Ovary (tissue), 9 donors: Measurements from ENCODE around the gene HSPB7. TPM values are rescaled to one million over a fixed set of nuclear protein-coding genes. Genes with fewer than 3 reads are reported as not detected.
A peak's percentile ranks its signal among the peaks of the same experiment; 100 is the strongest.
"Not testable (repeated sequence)": the region's sequence is repeated elsewhere in the genome, so short reads cannot be mapped to it uniquely, and the experiment has no call there.

Experiments
- DNase-seq, 5 donors: peaks; one replicate each; pipeline ENCODE4 v3.0.0-alpha.2; 2019 to 2020
- H3K27ac ChIP-seq, 2 donors: fragments of 200-600 bp; one replicate each; pipeline versions ENCODE4 v1.5.1 to v1.8.0; 2019 to 2022
- H3K27me3 ChIP-seq: fragments of 200-600 bp; one replicate; pipeline ENCODE4 v1.8.0; 2022
- H3K36me3 ChIP-seq: fragments of 200-600 bp; sonication (generic); one replicate; pipeline ENCODE4 v1.5.1; 2019
- H3K4me1 ChIP-seq: one replicate; pipeline ENCODE4 v1.8.1; 2013; ENCODE audit warnings: mild to moderate bottlenecking, moderate library complexity; ENCODE audit not compliant: insufficient read depth
- H3K4me3 ChIP-seq: fragments of 200-600 bp; sonication (generic); one replicate; pipeline ENCODE4 v1.5.1; 2017
- H3K9me3 ChIP-seq, 2 donors: fragments of 200-600 bp in 1 of 2; sonication (generic) in 1 of 2; one replicate each; pipeline versions ENCODE4 v1.5.1 to v1.8.1; 2013 to 2019; ENCODE audit warnings: mild to moderate bottlenecking in 1 of 2, moderate library complexity in 1 of 2
- EP300 ChIP-seq: sonication (generic); formaldehyde crosslinking; IDR thresholded peaks from one replicate; pipeline ENCODE4 v1.6.1; 2017; ENCODE audit warnings: antibody characterized with exemption
- POLR2A ChIP-seq: fragments of 450-650 bp; IDR thresholded peaks from one replicate; pipeline ENCODE4 v1.6.1; 2017; ENCODE audit warnings: antibody characterized with exemption, mild to moderate bottlenecking, moderate library complexity
- WGBS, 3 donors: extraction: QIAGEN DNeasy Blood & Tissue Kit in 1 of 3; methylation state at CpG; one replicate each; pipeline versions ENCODE4 v1.1.5 to v1.1.7; 2013 to 2017; 5-methylcytosine and 5-hydroxymethylcytosine counted together
- intact Hi-C, 4 donors: fragments of 100-400 bp; cut with DNase I; formaldehyde crosslinking; loops; one replicate each; pipeline versions ENCODE4 v1.11.0 to v1.15.1; 2022 to 2023
- polyA plus RNA-seq, 2 donors: library from polyadenylated mRNA; stranded (reverse); fragments of 200-250 nt in 1 of 2; fragments of 350-450 nt in 1 of 2; fragmentation: Illumina TruSeq in 1 of 2; extraction: RNeasy Lipid Tissue Mini Kit (QIAGEN cat#74804) in 1 of 2; gene quantifications; one replicate each; pipeline ENCODE4 v1.2.3, GENCODE V29; 2013 to 2014
- total RNA-seq, 7 donors: library from RNA; depleted of rRNA in 2 of 7; stranded (reverse); fragments of >200 nt in 2 of 7; fragmentation: NEBNext Ultra II Directional in 3 of 7; extraction: Animal tissue kit (Norgen Biotek cat#: 25700) in 3 of 7; gene quantifications; one replicate each; pipeline versions ENCODE4 v1.1.0 to v1.2.4, GENCODE V29; 2016 to 2023
- TF ChIP-seq, protein P1 (sequence below), 3 donors: fragments of 450-650 bp in 2 of 3; fragments of 200-600 bp in 1 of 3; IDR thresholded peaks; one replicate each; pipeline versions ENCODE4 v1.5.1 to v1.8.0; 2016 to 2022; ENCODE audit warnings: antibody characterized with exemption in 3 of 3, mild to moderate bottlenecking in 1 of 3
- donor health status: DM: no; HTN: no; CAD: no; lungs with moderate emphysema.
- donor health status: DM: no; HTN: no; CAD: no.
- donor health status: Bipolar disorder and iron deficiency.
- donor health status: DM: yes; HTN: yes; CAD: no.
- donor health status: DM: no; HTN: no; CAD: no.
- donor health status: DM: yes; HTN: yes; CAD: no.

HSPB7 gene
- total and polyA plus RNA-seq, 9 donors = 1.9 to 68.7 (median 30.9) TPM

DNA sequence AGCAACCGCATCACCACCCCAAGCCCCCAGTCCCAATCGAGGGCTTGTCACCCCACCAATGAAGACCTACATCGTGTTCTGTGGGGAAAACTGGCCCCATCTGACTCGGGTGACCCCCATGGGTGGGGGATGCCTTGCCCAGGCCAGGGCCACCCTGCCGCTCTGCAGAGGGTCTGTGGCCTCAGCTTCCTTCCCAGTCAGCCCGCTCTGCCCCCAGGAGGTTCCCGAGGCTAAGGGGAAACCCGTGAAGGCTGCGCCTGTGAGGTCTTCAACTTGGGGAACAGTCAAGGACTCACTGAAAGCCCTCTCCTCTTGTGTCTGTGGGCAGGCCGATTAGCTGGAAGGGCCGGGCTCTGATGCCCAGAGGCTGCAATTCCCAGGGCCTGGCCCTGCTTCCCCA is 11.8 kb downstream of the HSPB7 start:
- TF ChIP-seq POLR2A (no peak), EP300 (no peak)
- TF ChIP-seq, protein P1, sequence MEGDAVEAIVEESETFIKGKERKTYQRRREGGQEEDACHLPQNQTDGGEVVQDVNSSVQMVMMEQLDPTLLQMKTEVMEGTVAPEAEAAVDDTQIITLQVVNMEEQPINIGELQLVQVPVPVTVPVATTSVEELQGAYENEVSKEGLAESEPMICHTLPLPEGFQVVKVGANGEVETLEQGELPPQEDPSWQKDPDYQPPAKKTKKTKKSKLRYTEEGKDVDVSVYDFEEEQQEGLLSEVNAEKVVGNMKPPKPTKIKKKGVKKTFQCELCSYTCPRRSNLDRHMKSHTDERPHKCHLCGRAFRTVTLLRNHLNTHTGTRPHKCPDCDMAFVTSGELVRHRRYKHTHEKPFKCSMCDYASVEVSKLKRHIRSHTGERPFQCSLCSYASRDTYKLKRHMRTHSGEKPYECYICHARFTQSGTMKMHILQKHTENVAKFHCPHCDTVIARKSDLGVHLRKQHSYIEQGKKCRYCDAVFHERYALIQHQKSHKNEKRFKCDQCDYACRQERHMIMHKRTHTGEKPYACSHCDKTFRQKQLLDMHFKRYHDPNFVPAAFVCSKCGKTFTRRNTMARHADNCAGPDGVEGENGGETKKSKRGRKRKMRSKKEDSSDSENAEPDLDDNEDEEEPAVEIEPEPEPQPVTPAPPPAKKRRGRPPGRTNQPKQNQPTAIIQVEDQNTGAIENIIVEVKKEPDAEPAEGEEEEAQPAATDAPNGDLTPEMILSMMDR (IDR thresholded peaks at IDR 0.05) = no peak
- no peaks in the 10 kb centered on the region for H3K4me1 ChIP-seq
- no peak overlapping the region for H3K27ac ChIP-seq
- no peaks in the 10 kb centered on the region for H3K9me3 ChIP-seq
- H3K27me3 ChIP-seq = no peaks in the 10 kb centered on the region
- DNase-seq = peak in 1 of 5 donors; percentile 22
- intact Hi-C loops = no loop called here
- H3K36me3 ChIP-seq = no peaks in the 10 kb centered on the region
- H3K4me3 ChIP-seq = no peak overlapping the region
- WGBS, 3 donors = 76 to 86% (median 80%) methylated on average over 10 to 11 of the region's 11 CpGs

GRCh38 chr1:16005597-16005996 is 12.2 kb downstream of the HSPB7 start:
- intact Hi-C loops = no loop called here
- H3K36me3 ChIP-seq = no peaks in the 10 kb centered on the region
- no peaks in the 10 kb centered on the region for H3K27me3 ChIP-seq
- no peak for DNase-seq
- H3K27ac ChIP-seq = no peak overlapping the region
- no peaks in the 10 kb centered on the region for H3K9me3 ChIP-seq
- WGBS, 3 donors = 80 to 89% (median 82%) methylated on average over 5 of the region's 5 CpGs
- TF ChIP-seq, protein P1 (IDR thresholded peaks at IDR 0.05) = no peak
- TF ChIP-seq POLR2A (no peak), EP300 (no peak)
- H3K4me1 ChIP-seq = no peaks in the 10 kb centered on the region
- no peak overlapping the region for H3K4me3 ChIP-seq

- H3K36me3 ChIP-seq, H3K9me3 ChIP-seq, H3K4me1 ChIP-seq, H3K4me3 ChIP-seq, H3K27me3 ChIP-seq, H3K27ac ChIP-seq: not testable (repeated sequence)
- 77 to 96% (median 81%) methylated on average over 10 of the region's 10 CpGs for WGBS, 3 donors
- intact Hi-C loops = loop anchor here in 1 of 4 donors (5.0 kb wide), 1 partner anchor 46 kb away; no protein-coding TSS in a partner anchor
- peak in 1 of 5 donors; percentile 6 for DNase-seq
Measured at GRCh38 chr1:16001274-16001673, 16.6 kb downstream of the HSPB7 start.

DNA sequence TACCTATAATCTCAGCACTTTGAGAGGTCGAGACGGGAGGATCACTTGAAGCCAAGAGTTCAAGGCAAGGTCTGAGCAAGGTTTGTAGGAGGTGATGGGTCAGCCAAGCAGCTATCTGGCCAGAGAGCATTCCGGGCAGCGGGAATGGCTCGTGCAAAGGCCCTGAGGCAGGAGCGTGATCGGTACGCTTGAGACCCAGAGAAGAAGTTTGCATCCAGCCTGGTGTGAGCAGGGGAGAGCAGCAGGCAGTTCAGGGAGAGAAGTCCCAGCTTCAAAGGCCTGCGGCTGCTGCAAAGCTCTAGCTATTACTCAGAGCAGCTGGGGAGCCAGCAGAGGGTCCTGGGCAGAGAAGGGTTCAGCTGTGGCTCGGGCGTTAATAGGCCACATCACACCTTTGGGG is 18.9 kb downstream of the HSPB7 start:
- WGBS, 3 donors = 84 to 91% (median 91%) methylated on average over 11 of the region's 11 CpGs
- no peak for TF ChIP-seq EP300
- TF ChIP-seq POLR2A = no peak
- TF ChIP-seq, protein P1 (IDR thresholded peaks at IDR 0.05) = no peak
- no peaks in the 10 kb centered on the region for H3K36me3 ChIP-seq
- no peak overlapping the region for H3K4me3 ChIP-seq
- intact Hi-C loops = loop anchor here in 2 of 4 donors (10.0 kb wide), 2 partner anchors 194 to 204 kb away; partner anchors contain the start of gene UQCRHL (in 1 of the 2)
- peak in 1 of 5 donors; percentile 5 for DNase-seq
- no peak overlapping the region for H3K27ac ChIP-seq
- no peaks in the 10 kb centered on the region for H3K4me1 ChIP-seq
- H3K27me3 ChIP-seq = no peaks in the 10 kb centered on the region
- H3K9me3 ChIP-seq = no peaks in the 10 kb centered on the region

DNA sequence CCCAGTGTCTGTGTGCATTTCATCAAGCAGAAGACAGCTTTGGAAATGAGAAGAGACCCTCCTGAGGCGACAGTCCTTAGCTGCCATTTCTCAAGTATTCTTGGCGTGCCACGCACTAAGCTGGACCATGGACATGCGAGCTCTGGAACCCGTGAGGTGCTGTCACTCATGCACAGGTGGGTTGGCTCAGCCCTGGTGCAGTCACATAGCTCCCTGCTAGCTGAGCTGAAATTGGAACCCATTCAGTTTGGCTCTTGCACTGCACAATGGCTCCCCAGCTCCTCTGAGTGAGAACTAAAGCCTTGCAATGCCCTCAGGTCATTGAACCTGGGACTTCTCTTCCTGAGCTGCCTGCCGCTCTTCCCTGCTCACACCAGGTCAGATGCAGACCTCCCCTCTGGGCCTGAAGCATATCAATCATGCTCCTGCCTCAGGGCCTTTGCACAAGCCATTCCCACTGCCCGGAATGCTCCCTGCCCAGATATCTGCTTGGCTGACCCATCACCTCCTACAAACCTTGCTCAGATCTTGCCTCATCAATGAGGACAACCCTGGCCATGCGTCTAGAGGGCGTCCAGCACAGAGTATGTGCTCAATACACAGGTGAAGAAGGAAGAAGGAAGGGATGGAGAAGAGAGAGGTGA is 20.1 kb downstream of the HSPB7 start:
- Histone ChIP-seq H3K4me1 (no peaks in the 10 kb centered on the region), H3K27me3 (no peaks in the 10 kb centered on the region), H3K36me3 (no peaks in the 10 kb centered on the region), H3K27ac (no peak overlapping the region), H3K9me3 (no peaks in the 10 kb centered on the region), H3K4me3 (no peak overlapping the region)
- no peak for TF ChIP-seq POLR2A
- no peak for TF ChIP-seq EP300
- TF ChIP-seq, protein P1 (IDR thresholded peaks at IDR 0.05) = no peak
- 76 to 80% (median 80%) methylated on average over 9 of the region's 9 CpGs for WGBS, 3 donors
- no peak for DNase-seq
- intact Hi-C loops = loop anchor here in 2 of 4 donors (10.0 kb wide), 2 partner anchors 193 to 203 kb away; partner anchors contain the start of gene UQCRHL (in 1 of the 2)
